ENCODE measurements around the gene DR1. TPM values are rescaled to one million over a fixed set of nuclear protein-coding genes. Genes with fewer than 3 reads are reported as not detected.
A peak's percentile ranks its signal among the peaks of the same experiment; 100 is the strongest.

The DR1 gene
- 11.5 TPM for total RNA-seq

- peaks cover 3 to 17% (median 12%) of the 10 kb centered on the region in 3 donors for H3K4me1 ChIP-seq (ENCODE audit: control insufficient read depth in 3 of 3, insufficient read depth in 3 of 3, low read length in 3 of 3)
- no peaks in the 10 kb centered on the region for H3K27me3 ChIP-seq (ENCODE audit: control insufficient read depth in 3 of 3, insufficient read depth in 3 of 3, low read length in 3 of 3)
Measured at GRCh38 chr1:93345633-93346420, at the start of gene DR1. Gene DR1, plus strand, starts transcription at chr1:93345907. Its CDS starts 739 bp downstream, at chr1:93346646.

GRCh38 chr1:93296555-93297154 lies 49.1 kb upstream of the DR1 start:
- no peaks in the 10 kb centered on the region for H3K27me3 ChIP-seq (ENCODE audit: control insufficient read depth in 3 of 3, insufficient read depth in 3 of 3, low read length in 3 of 3)
- H3K27ac ChIP-seq (ENCODE audit: low read depth, low read length) = no peak overlapping the region
- no peak overlapping the region for H3K4me3 ChIP-seq (ENCODE audit: low read length in 3 of 3)
- H3K9ac ChIP-seq (ENCODE audit: low read depth in 1 of 3, low read length in 3 of 3) = no peak overlapping the region
- H3K36me3 ChIP-seq (ENCODE audit: control insufficient read depth in 3 of 3, insufficient read depth in 3 of 3, low read length in 3 of 3) = no peaks in the 10 kb centered on the region
- no peaks in the 10 kb centered on the region for H3K4me1 ChIP-seq (ENCODE audit: control insufficient read depth in 3 of 3, insufficient read depth in 3 of 3, low read length in 3 of 3)
- H3K9me3 ChIP-seq (ENCODE audit: control insufficient read depth in 3 of 3, low read length in 3 of 3) = no peaks in the 10 kb centered on the region

More at GRCh38 chr1:93345633-93346420, at the start of gene DR1:
- Histone ChIP-seq H3K4me3 (ENCODE audit: low read length in 3 of 3) (peak within 1 kb of the TSS; percentile 91 to 94 (median 93)), H3K9ac (ENCODE audit: low read depth in 1 of 3, low read length in 3 of 3) (peak within 1 kb of the TSS; percentile 84 to 92 (median 90)), H3K9me3 (ENCODE audit: control insufficient read depth in 3 of 3, low read length in 3 of 3) (no peaks in the 10 kb centered on the region), H3K36me3 (ENCODE audit: control insufficient read depth in 3 of 3, insufficient read depth in 3 of 3, low read length in 3 of 3) (no peaks in the 10 kb centered on the region), H3K27ac (ENCODE audit: low read depth, low read length) (peak within 1 kb of the TSS; percentile 92)

- no peaks in the 10 kb centered on the region for H3K27me3 ChIP-seq (ENCODE audit: control insufficient read depth in 3 of 3, insufficient read depth in 3 of 3, low read length in 3 of 3)
- H3K4me1 ChIP-seq (ENCODE audit: control insufficient read depth in 3 of 3, insufficient read depth in 3 of 3, low read length in 3 of 3) = no peaks in the 10 kb centered on the region
- H3K36me3 ChIP-seq (ENCODE audit: control insufficient read depth in 3 of 3, insufficient read depth in 3 of 3, low read length in 3 of 3) = no peaks in the 10 kb centered on the region
- H3K27ac ChIP-seq (ENCODE audit: low read depth, low read length) = no peak overlapping the region
- no peak overlapping the region for H3K4me3 ChIP-seq (ENCODE audit: low read length in 3 of 3)
- no peak overlapping the region for H3K9ac ChIP-seq (ENCODE audit: low read depth in 1 of 3, low read length in 3 of 3)
- no peaks in the 10 kb centered on the region for H3K9me3 ChIP-seq (ENCODE audit: control insufficient read depth in 3 of 3, low read length in 3 of 3)
Measured at GRCh38 chr1:93301131-93301530, 44.6 kb upstream of the DR1 start.

- Histone ChIP-seq H3K27ac (ENCODE audit: low read depth, low read length) (no peak overlapping the region), H3K4me3 (ENCODE audit: low read length in 3 of 3) (no peak overlapping the region), H3K9ac (ENCODE audit: low read depth in 1 of 3, low read length in 3 of 3) (no peak overlapping the region), H3K27me3 (ENCODE audit: control insufficient read depth in 3 of 3, insufficient read depth in 3 of 3, low read length in 3 of 3) (no peaks in the 10 kb centered on the region), H3K9me3 (ENCODE audit: control insufficient read depth in 3 of 3, low read length in 3 of 3) (no peaks in the 10 kb centered on the region), H3K4me1 (ENCODE audit: control insufficient read depth in 3 of 3, insufficient read depth in 3 of 3, low read length in 3 of 3) (no peaks in the 10 kb centered on the region), H3K36me3 (ENCODE audit: control insufficient read depth in 3 of 3, insufficient read depth in 3 of 3, low read length in 3 of 3) (no peaks in the 10 kb centered on the region)
Measured at GRCh38 chr1:93302078-93302477, 43.6 kb upstream of the DR1 start.

GRCh38 chr1:93304716-93305138 lies 41.0 kb upstream of the DR1 start:
- Histone ChIP-seq H3K9me3 (ENCODE audit: control insufficient read depth in 3 of 3, low read length in 3 of 3) (no peaks in the 10 kb centered on the region), H3K27me3 (ENCODE audit: control insufficient read depth in 3 of 3, insufficient read depth in 3 of 3, low read length in 3 of 3) (no peaks in the 10 kb centered on the region), H3K4me3 (ENCODE audit: low read length in 3 of 3) (no peak overlapping the region), H3K27ac (ENCODE audit: low read depth, low read length) (no peak overlapping the region), H3K9ac (ENCODE audit: low read depth in 1 of 3, low read length in 3 of 3) (no peak overlapping the region), H3K4me1 (ENCODE audit: control insufficient read depth in 3 of 3, insufficient read depth in 3 of 3, low read length in 3 of 3) (no peaks in the 10 kb centered on the region), H3K36me3 (ENCODE audit: control insufficient read depth in 3 of 3, insufficient read depth in 3 of 3, low read length in 3 of 3) (no peaks in the 10 kb centered on the region)

- Histone ChIP-seq H3K9ac (ENCODE audit: low read depth in 1 of 3, low read length in 3 of 3) (no peak overlapping the region), H3K27ac (ENCODE audit: low read depth, low read length) (no peak overlapping the region), H3K4me1 (ENCODE audit: control insufficient read depth in 3 of 3, insufficient read depth in 3 of 3, low read length in 3 of 3) (no peaks in the 10 kb centered on the region), H3K4me3 (ENCODE audit: low read length in 3 of 3) (no peak overlapping the region), H3K36me3 (ENCODE audit: control insufficient read depth in 3 of 3, insufficient read depth in 3 of 3, low read length in 3 of 3) (no peaks in the 10 kb centered on the region), H3K9me3 (ENCODE audit: control insufficient read depth in 3 of 3, low read length in 3 of 3) (no peaks in the 10 kb centered on the region), H3K27me3 (ENCODE audit: control insufficient read depth in 3 of 3, insufficient read depth in 3 of 3, low read length in 3 of 3) (no peaks in the 10 kb centered on the region)
Measured at GRCh38 chr1:93306920-93307319, 38.8 kb upstream of the DR1 start.

- H3K27ac ChIP-seq (ENCODE audit: low read depth, low read length) = no peak overlapping the region
- no peaks in the 10 kb centered on the region for H3K4me1 ChIP-seq (ENCODE audit: control insufficient read depth in 3 of 3, insufficient read depth in 3 of 3, low read length in 3 of 3)
- no peaks in the 10 kb centered on the region for H3K36me3 ChIP-seq (ENCODE audit: control insufficient read depth in 3 of 3, insufficient read depth in 3 of 3, low read length in 3 of 3)
- H3K9ac ChIP-seq (ENCODE audit: low read depth in 1 of 3, low read length in 3 of 3) = no peak overlapping the region
- no peaks in the 10 kb centered on the region for H3K9me3 ChIP-seq (ENCODE audit: control insufficient read depth in 3 of 3, low read length in 3 of 3)
- no peaks in the 10 kb centered on the region for H3K27me3 ChIP-seq (ENCODE audit: control insufficient read depth in 3 of 3, insufficient read depth in 3 of 3, low read length in 3 of 3)
- no peak overlapping the region for H3K4me3 ChIP-seq (ENCODE audit: low read length in 3 of 3)
Measured at GRCh38 chr1:93313026-93313425, 32.7 kb upstream of the DR1 start.

GRCh38 chr1:93317207-93317606 lies 28.5 kb upstream of the DR1 start:
- Histone ChIP-seq H3K9ac (ENCODE audit: low read depth in 1 of 3, low read length in 3 of 3) (no peak overlapping the region), H3K36me3 (ENCODE audit: control insufficient read depth in 3 of 3, insufficient read depth in 3 of 3, low read length in 3 of 3) (no peaks in the 10 kb centered on the region), H3K4me3 (ENCODE audit: low read length in 3 of 3) (no peak overlapping the region), H3K9me3 (ENCODE audit: control insufficient read depth in 3 of 3, low read length in 3 of 3) (no peaks in the 10 kb centered on the region), H3K27ac (ENCODE audit: low read depth, low read length) (no peak overlapping the region), H3K4me1 (ENCODE audit: control insufficient read depth in 3 of 3, insufficient read depth in 3 of 3, low read length in 3 of 3) (no peaks in the 10 kb centered on the region), H3K27me3 (ENCODE audit: control insufficient read depth in 3 of 3, insufficient read depth in 3 of 3, low read length in 3 of 3) (no peaks in the 10 kb centered on the region)

GRCh38 chr1:93317943-93318342 lies 27.8 kb upstream of the DR1 start:
- H3K9ac ChIP-seq (ENCODE audit: low read depth in 1 of 3, low read length in 3 of 3) = no peak overlapping the region
- H3K4me1 ChIP-seq (ENCODE audit: control insufficient read depth in 3 of 3, insufficient read depth in 3 of 3, low read length in 3 of 3) = no peaks in the 10 kb centered on the region
- H3K27ac ChIP-seq (ENCODE audit: low read depth, low read length) = no peak overlapping the region
- no peak overlapping the region for H3K4me3 ChIP-seq (ENCODE audit: low read length in 3 of 3)
- H3K36me3 ChIP-seq (ENCODE audit: control insufficient read depth in 3 of 3, insufficient read depth in 3 of 3, low read length in 3 of 3) = no peaks in the 10 kb centered on the region
- H3K9me3 ChIP-seq (ENCODE audit: control insufficient read depth in 3 of 3, low read length in 3 of 3) = no peaks in the 10 kb centered on the region
- no peaks in the 10 kb centered on the region for H3K27me3 ChIP-seq (ENCODE audit: control insufficient read depth in 3 of 3, insufficient read depth in 3 of 3, low read length in 3 of 3)

GRCh38 chr1:93321720-93322119 lies 24.0 kb upstream of the DR1 start:
- H3K4me1 ChIP-seq (ENCODE audit: control insufficient read depth in 3 of 3, insufficient read depth in 3 of 3, low read length in 3 of 3) = no peaks in the 10 kb centered on the region
- H3K27ac ChIP-seq (ENCODE audit: low read depth, low read length) = no peak overlapping the region
- no peaks in the 10 kb centered on the region for H3K27me3 ChIP-seq (ENCODE audit: control insufficient read depth in 3 of 3, insufficient read depth in 3 of 3, low read length in 3 of 3)
- H3K36me3 ChIP-seq (ENCODE audit: control insufficient read depth in 3 of 3, insufficient read depth in 3 of 3, low read length in 3 of 3) = no peaks in the 10 kb centered on the region
- no peak overlapping the region for H3K9ac ChIP-seq (ENCODE audit: low read depth in 1 of 3, low read length in 3 of 3)
- H3K4me3 ChIP-seq (ENCODE audit: low read length in 3 of 3) = no peak overlapping the region
- H3K9me3 ChIP-seq (ENCODE audit: control insufficient read depth in 3 of 3, low read length in 3 of 3) = no peaks in the 10 kb centered on the region

All from skeletal muscle tissue (tissue), 4 donors.